ENCODE data around the gene DAO.

DAO gene

DNA sequence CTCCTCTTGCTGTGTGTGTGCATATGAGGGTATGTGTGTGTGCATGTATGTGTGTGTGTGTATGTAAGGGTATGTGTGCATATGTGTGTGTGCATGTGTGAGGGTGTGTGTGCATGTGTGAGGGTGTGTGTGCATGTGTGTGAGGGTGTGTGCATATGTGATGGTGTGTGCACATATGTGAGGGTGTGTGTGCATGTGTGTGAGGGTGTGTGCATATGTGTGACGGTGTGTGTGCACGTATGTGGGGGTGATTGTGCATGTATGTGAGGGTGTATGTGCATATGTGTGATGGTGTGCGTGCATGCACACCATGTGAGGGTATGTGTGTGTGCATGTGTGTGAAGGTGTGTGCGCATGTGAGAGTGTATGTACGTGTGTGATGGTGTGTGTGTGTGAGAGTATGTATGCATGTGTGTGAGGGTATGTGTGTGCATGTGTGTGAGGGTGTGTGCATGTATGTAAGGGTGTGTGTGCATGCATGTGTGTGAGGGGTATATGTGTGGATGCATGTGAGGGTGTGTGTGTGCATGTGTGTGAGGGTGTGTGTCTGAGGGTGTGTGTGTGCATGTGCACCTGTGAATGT lies 15.4 kb downstream of the DAO start:
- TF ChIP-seq ZNF565 (CRISPR knock-in tag; conservative IDR thresholded peaks at IDR 0.05; ENCODE audit: low read depth) = no peak
- TF ChIP-seq TOX (CRISPR knock-in tag; IDR thresholded peaks at IDR 0.05; ENCODE audit: borderline replicate concordance) = no peak
- TF ChIP-seq TCF4 (CRISPR knock-in tag; IDR thresholded peaks at IDR 0.05; ENCODE audit: borderline replicate concordance) = no peak
- no peak for TF ChIP-seq ZFP3 (CRISPR knock-in tag; IDR thresholded peaks at IDR 0.05)
- TF ChIP-seq ESRRG (CRISPR knock-in tag; IDR thresholded peaks at IDR 0.05) = no peak
- no peak for TF ChIP-seq ISL1 (CRISPR knock-in tag; IDR thresholded peaks at IDR 0.05)
- TF ChIP-seq, protein P1, sequence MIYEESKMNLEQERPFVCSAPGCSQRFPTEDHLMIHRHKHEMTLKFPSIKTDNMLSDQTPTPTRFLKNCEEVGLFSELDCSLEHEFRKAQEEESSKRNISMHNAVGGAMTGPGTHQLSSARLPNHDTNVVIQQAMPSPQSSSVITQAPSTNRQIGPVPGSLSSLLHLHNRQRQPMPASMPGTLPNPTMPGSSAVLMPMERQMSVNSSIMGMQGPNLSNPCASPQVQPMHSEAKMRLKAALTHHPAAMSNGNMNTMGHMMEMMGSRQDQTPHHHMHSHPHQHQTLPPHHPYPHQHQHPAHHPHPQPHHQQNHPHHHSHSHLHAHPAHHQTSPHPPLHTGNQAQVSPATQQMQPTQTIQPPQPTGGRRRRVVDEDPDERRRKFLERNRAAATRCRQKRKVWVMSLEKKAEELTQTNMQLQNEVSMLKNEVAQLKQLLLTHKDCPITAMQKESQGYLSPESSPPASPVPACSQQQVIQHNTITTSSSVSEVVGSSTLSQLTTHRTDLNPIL (CRISPR knock-in tag; IDR thresholded peaks at IDR 0.05; ENCODE audit: low read depth) = no peak
- TF ChIP-seq, protein P2, sequence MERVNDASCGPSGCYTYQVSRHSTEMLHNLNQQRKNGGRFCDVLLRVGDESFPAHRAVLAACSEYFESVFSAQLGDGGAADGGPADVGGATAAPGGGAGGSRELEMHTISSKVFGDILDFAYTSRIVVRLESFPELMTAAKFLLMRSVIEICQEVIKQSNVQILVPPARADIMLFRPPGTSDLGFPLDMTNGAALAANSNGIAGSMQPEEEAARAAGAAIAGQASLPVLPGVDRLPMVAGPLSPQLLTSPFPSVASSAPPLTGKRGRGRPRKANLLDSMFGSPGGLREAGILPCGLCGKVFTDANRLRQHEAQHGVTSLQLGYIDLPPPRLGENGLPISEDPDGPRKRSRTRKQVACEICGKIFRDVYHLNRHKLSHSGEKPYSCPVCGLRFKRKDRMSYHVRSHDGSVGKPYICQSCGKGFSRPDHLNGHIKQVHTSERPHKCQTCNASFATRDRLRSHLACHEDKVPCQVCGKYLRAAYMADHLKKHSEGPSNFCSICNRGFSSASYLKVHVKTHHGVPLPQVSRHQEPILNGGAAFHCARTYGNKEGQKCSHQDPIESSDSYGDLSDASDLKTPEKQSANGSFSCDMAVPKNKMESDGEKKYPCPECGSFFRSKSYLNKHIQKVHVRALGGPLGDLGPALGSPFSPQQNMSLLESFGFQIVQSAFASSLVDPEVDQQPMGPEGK (CRISPR knock-in tag; IDR thresholded peaks at IDR 0.05; ENCODE audit: borderline replicate concordance) = no peak
- TF ChIP-seq ZC3H10 (CRISPR knock-in tag; IDR thresholded peaks at IDR 0.05) = no peak
- no peak for ATAC-seq

DNA sequence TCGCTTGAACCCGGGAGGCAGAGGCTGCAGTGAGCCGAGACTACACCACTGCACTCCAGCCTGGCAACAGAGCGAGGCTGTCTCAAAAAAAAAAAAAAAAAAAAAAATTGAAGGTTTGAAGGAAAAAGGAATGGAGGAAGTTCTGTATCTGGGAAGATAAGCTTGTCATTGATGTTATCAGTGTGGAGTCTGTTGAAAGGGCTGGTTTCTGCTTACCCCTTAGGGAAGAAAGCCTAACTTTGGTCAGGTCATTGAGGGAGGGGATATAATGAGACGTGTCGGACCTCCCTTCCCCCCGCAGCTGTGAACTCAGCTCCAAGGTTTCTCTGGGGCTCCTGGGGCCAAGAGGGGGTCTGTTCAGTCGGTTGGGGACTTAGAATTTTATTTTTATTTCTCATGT lies 16.4 kb downstream of the DAO start:
- no peak for ATAC-seq
- TF ChIP-seq SNAI2 (CRISPR knock-in tag; IDR thresholded peaks at IDR 0.05) = no peak
- no peak for TF ChIP-seq ZNF565 (CRISPR knock-in tag; conservative IDR thresholded peaks at IDR 0.05; ENCODE audit: low read depth)
- TF ChIP-seq ZNF70 (CRISPR knock-in tag; IDR thresholded peaks at IDR 0.05) = no peak

DNA sequence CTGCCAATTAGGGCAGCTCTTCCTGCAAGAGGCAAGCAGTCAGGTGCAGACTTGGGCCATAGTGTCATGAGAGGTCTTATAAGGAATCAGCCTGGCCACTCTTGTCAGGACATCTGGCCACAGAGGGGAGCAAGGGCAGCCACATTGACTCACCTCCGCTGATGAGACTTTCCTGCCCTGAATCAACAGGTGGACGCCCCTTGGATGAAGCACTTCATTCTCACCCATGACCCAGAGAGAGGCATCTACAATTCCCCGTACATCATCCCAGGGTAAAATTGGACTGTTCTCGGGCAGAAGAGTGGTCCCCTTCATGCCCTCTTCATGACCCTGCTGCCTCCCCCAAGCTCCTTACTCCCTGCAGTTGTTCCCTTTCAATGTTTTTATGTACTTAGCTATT lies 16.9 kb downstream of the DAO start:
- TF ChIP-seq RARB (CRISPR knock-in tag; IDR thresholded peaks at IDR 0.05) = no peak
- no peak for ATAC-seq

DNA sequence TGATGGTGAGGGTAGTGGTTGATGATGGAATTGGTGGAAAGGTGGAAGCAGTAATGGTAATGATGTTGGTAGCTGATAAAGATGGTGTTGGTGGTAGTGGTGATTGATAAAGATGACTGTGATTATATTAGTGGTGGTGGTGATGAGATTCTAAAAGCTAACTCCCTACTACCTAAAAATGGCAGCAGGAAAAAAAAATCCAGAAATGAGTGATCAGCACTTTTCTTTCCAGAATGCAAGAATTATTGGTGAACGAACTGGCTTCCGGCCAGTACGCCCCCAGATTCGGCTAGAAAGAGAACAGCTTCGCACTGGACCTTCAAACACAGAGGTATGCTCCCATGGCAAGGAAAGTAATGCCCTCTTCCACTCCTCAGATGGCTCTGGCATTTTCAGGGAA lies 19.3 kb downstream of the DAO start:
- TF ChIP-seq ESRRG (CRISPR knock-in tag; IDR thresholded peaks at IDR 0.05) (no peak), CSDC2 (CRISPR knock-in tag; IDR thresholded peaks at IDR 0.05) (no peak), ZFP3 (CRISPR knock-in tag; IDR thresholded peaks at IDR 0.05) (no peak), ARNTL (CRISPR knock-in tag; IDR thresholded peaks at IDR 0.05; ENCODE audit: borderline replicate concordance, low read depth) (no peak)
- ATAC-seq = no peak

DNA sequence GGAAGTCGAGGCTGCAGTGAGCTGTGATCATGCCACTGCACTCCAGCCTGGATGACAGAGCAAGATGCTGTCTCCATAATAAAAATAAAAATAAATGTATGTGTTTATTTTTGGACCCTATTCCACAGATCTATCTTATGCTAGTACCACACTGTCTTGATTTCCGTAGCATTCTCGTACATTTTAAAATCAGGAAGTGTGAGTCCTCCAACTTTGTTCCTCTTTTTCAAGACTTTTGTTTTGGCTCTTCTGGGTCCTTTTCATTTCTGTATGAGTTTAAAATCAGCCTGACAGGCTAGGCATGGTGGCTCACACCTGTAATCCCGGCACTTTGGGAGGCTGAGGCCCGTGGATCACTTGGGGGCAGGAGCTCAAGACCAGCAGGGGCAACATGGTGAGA lies 25.8 kb downstream of the DAO start:
- ATAC-seq = no peak
- TF ChIP-seq ZNF565 (CRISPR knock-in tag; conservative IDR thresholded peaks at IDR 0.05; ENCODE audit: low read depth) = no peak
- no peak for TF ChIP-seq OSR1 (CRISPR knock-in tag; IDR thresholded peaks at IDR 0.05)
- TF ChIP-seq, protein P3, sequence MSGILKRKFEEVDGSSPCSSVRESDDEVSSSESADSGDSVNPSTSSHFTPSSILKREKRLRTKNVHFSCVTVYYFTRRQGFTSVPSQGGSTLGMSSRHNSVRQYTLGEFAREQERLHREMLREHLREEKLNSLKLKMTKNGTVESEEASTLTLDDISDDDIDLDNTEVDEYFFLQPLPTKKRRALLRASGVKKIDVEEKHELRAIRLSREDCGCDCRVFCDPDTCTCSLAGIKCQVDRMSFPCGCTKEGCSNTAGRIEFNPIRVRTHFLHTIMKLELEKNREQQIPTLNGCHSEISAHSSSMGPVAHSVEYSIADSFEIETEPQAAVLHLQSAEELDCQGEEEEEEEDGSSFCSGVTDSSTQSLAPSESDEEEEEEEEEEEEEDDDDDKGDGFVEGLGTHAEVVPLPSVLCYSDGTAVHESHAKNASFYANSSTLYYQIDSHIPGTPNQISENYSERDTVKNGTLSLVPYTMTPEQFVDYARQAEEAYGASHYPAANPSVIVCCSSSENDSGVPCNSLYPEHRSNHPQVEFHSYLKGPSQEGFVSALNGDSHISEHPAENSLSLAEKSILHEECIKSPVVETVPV (CRISPR knock-in tag; IDR thresholded peaks at IDR 0.05) = no peak
- TF ChIP-seq, protein P4, sequence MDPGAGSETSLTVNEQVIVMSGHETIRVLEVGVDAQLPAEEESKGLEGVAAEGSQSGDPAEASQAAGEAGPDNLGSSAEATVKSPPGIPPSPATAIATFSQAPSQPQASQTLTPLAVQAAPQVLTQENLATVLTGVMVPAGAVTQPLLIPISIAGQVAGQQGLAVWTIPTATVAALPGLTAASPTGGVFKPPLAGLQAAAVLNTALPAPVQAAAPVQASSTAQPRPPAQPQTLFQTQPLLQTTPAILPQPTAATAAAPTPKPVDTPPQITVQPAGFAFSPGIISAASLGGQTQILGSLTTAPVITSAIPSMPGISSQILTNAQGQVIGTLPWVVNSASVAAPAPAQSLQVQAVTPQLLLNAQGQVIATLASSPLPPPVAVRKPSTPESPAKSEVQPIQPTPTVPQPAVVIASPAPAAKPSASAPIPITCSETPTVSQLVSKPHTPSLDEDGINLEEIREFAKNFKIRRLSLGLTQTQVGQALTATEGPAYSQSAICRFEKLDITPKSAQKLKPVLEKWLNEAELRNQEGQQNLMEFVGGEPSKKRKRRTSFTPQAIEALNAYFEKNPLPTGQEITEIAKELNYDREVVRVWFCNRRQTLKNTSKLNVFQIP (CRISPR knock-in tag; IDR thresholded peaks at IDR 0.05; ENCODE audit: borderline replicate concordance, low read depth) = no peak
- TF ChIP-seq ZNF8 (CRISPR knock-in tag; IDR thresholded peaks at IDR 0.05) = no peak
- TF ChIP-seq BACH2 (CRISPR knock-in tag; IDR thresholded peaks at IDR 0.05; ENCODE audit: borderline replicate concordance) = no peak
- TF ChIP-seq GLIS3 (CRISPR knock-in tag; IDR thresholded peaks at IDR 0.05) = no peak
- no peak for TF ChIP-seq ZC3H10 (CRISPR knock-in tag; IDR thresholded peaks at IDR 0.05)
- no peak for TF ChIP-seq CSDC2 (CRISPR knock-in tag; IDR thresholded peaks at IDR 0.05)
- TF ChIP-seq, protein P2 (CRISPR knock-in tag; IDR thresholded peaks at IDR 0.05; ENCODE audit: borderline replicate concordance) = no peak
- TF ChIP-seq SNAI2 (CRISPR knock-in tag; IDR thresholded peaks at IDR 0.05) = no peak
- no peak for TF ChIP-seq RARB (CRISPR knock-in tag; IDR thresholded peaks at IDR 0.05)
- TF ChIP-seq, protein P1 (CRISPR knock-in tag; IDR thresholded peaks at IDR 0.05; ENCODE audit: low read depth) = no peak

All from SK-N-SH treated with all-trans-retinoic acid at 6 μM for 48 hours (cell line).